Endothelial cell (in vitro differentiated cells): Measurements from ENCODE around the gene ALAS1. TPM values are rescaled to one million over a fixed set of nuclear protein-coding genes. Genes with fewer than 3 reads are reported as not detected.

Experiments used
- DNase-seq: peaks from one replicate; pipeline ENCODE4 v3.0.0; 2021; ENCODE audit warnings: low spot score
- H3K27ac Mint-ChIP-seq: one replicate; pipeline ENCODE4 v1.8.0; 2021; ENCODE audit warnings: mixed read lengths, inconsistent platforms; ENCODE audit not compliant: unreplicated experiment
- H3K27me3 Mint-ChIP-seq: one replicate; pipeline ENCODE4 v1.8.0; 2021; ENCODE audit warnings: mild to moderate bottlenecking, moderate library complexity, mixed read lengths, inconsistent platforms; ENCODE audit not compliant: unreplicated experiment
- H3K36me3 Mint-ChIP-seq: one replicate; pipeline ENCODE4 v1.8.0; 2021; ENCODE audit warnings: mild to moderate bottlenecking, low read depth, mixed read lengths, inconsistent platforms; ENCODE audit not compliant: unreplicated experiment
- H3K4me1 Mint-ChIP-seq: one replicate; pipeline ENCODE4 v1.8.0; 2021; ENCODE audit warnings: mild to moderate bottlenecking, mixed read lengths, inconsistent platforms; ENCODE audit not compliant: unreplicated experiment
- H3K4me3 Mint-ChIP-seq: one replicate; pipeline ENCODE4 v1.8.0; 2021; ENCODE audit warnings: mild to moderate bottlenecking, mixed read lengths, inconsistent platforms; ENCODE audit not compliant: unreplicated experiment
- H3K9me3 Mint-ChIP-seq: one replicate; pipeline ENCODE4 v1.8.0; 2021; ENCODE audit warnings: mixed read lengths, inconsistent platforms; ENCODE audit not compliant: unreplicated experiment
- CTCF ChIP-seq: fragments of 200-600 bp; sonication (generic); IDR thresholded peaks from one replicate; pipeline ENCODE4 v1.5.0; 2021; ENCODE audit warnings: antibody characterized with exemption; ENCODE audit not compliant: unreplicated experiment
- total RNA-seq: library from RNA; stranded (reverse); fragmentation: NEBNext Ultra II Directional; extraction: Animal tissue kit (Norgen Biotek cat#: 25700); gene quantifications from one replicate; pipeline ENCODE4 v1.2.1, GENCODE V29; 2021; ENCODE audit not compliant: unreplicated experiment

Gene ALAS1
- total RNA-seq, 1 donor from 2014 or later = 59.1 TPM

GRCh38 chr3:52195291-52195597 is 2.7 kb upstream of the ALAS1 start:
- H3K27ac Mint-ChIP-seq = no peak overlapping the region

GRCh38 chr3:52195823-52196331 is 2.1 kb upstream of the ALAS1 start:
- H3K36me3 Mint-ChIP-seq = peaks cover 11% of the 10 kb centered on the region
- TF ChIP-seq CTCF = no peak
- H3K27me3 Mint-ChIP-seq = peaks cover 3% of the 10 kb centered on the region
- H3K4me1 Mint-ChIP-seq = peaks cover 19% of the 10 kb centered on the region
- no peaks in the 10 kb centered on the region for H3K9me3 Mint-ChIP-seq
- no peak overlapping the region for H3K4me3 Mint-ChIP-seq
- DNase-seq = no peak
- H3K27ac Mint-ChIP-seq = no peak overlapping the region

More at GRCh38 chr3:52195291-52195597, 2.7 kb upstream of the ALAS1 start:
- Mint-ChIP-seq H3K4me1 (peaks cover 18% of the 10 kb centered on the region), H3K9me3 (no peaks in the 10 kb centered on the region), H3K27me3 (peaks cover under 1% of the 10 kb centered on the region), H3K36me3 (peaks cover 10% of the 10 kb centered on the region), H3K4me3 (no peak overlapping the region)
- DNase-seq = no peak
- TF ChIP-seq CTCF = no peak

GRCh38 chr3:52196977-52197376 is 983 bp upstream of the ALAS1 start:
- no peak for TF ChIP-seq CTCF
- no peak overlapping the region for H3K4me3 Mint-ChIP-seq
- peaks cover 3% of the 10 kb centered on the region for H3K27me3 Mint-ChIP-seq
- DNase-seq = no peak
- H3K36me3 Mint-ChIP-seq = peaks cover 14% of the 10 kb centered on the region
- peaks cover 21% of the 10 kb centered on the region for H3K4me1 Mint-ChIP-seq
- no peaks in the 10 kb centered on the region for H3K9me3 Mint-ChIP-seq
- H3K27ac Mint-ChIP-seq = no peak overlapping the region

GRCh38 chr3:52197499-52197841 is 490 bp upstream of the ALAS1 start:
- Mint-ChIP-seq H3K4me1 (peaks cover 21% of the 10 kb centered on the region), H3K27me3 (peaks cover 3% of the 10 kb centered on the region), H3K9me3 (no peaks in the 10 kb centered on the region), H3K36me3 (peaks cover 17% of the 10 kb centered on the region), H3K4me3 (peak overlapping the region; percentile 78), H3K27ac (peak overlapping the region; percentile 43)
- TF ChIP-seq CTCF = no peak
- DNase-seq = no peak

- Mint-ChIP-seq H3K9me3 (no peaks in the 10 kb centered on the region), H3K27ac (peak overlapping the region; percentile 78), H3K4me3 (peak overlapping the region; percentile 99), H3K4me1 (peaks cover 21% of the 10 kb centered on the region), H3K36me3 (peaks cover 28% of the 10 kb centered on the region), H3K27me3 (peaks cover 3% of the 10 kb centered on the region)
- no peak for TF ChIP-seq CTCF
- no peak for DNase-seq
These were observed 966 bp downstream of the ALAS1 start for GRCh38 chr3:52198643-52199608.
